CD4-positive, CD25-positive, alpha-beta regulatory T cell (primary cell): ENCODE results near the gene AKT2. TPM values are rescaled to one million over a fixed set of nuclear protein-coding genes. Genes with fewer than 3 reads are reported as not detected.

Source experiments
- ATAC-seq, 2 donors: fragments of 150-1000 bp; cut with Tn5 transposase; one replicate each; pipeline ENCODE4 v1.10.0; 2021; ENCODE audit warnings: low read depth in 2 of 2, moderate number of reproducible peaks in 2 of 2, moderate library complexity in 1 of 2
- DNase-seq, 3 donors: peaks; one replicate each; pipeline versions ENCODE4 v3.0.0 to v3.0.0-alpha.2; 2012 to 2022; ENCODE audit warnings: mixed read lengths in 1 of 3
- H3K27ac ChIP-seq: one replicate; pipeline ENCODE4 v1.7.0; 2013; ENCODE audit warnings: mild to moderate bottlenecking, low read length; ENCODE audit not compliant: insufficient read depth, poor library complexity, severe bottlenecking
- H3K27me3 ChIP-seq: one replicate; pipeline ENCODE4 v1.7.0; 2013; ENCODE audit warnings: low read length; ENCODE audit not compliant: control insufficient read depth, insufficient read depth
- H3K36me3 ChIP-seq: one replicate; pipeline ENCODE4 v1.7.0; 2013; ENCODE audit warnings: mild to moderate bottlenecking, low read length, moderate library complexity; ENCODE audit not compliant: control insufficient read depth, insufficient read depth
- H3K4me1 ChIP-seq: 2 replicates; pipeline ENCODE4 v1.7.0; 2013; ENCODE audit warnings: mild to moderate bottlenecking, low read length; ENCODE audit not compliant: insufficient read depth, control insufficient read depth, poor library complexity, severe bottlenecking
- H3K4me3 ChIP-seq: one replicate; pipeline ENCODE4 v1.7.0; 2013; ENCODE audit warnings: low read depth, mild to moderate bottlenecking, low read length, moderate library complexity
- H3K9me3 ChIP-seq, 2 experiments: 1 replicate in 1 of 2; 2 replicates in 1 of 2; pipeline ENCODE4 v1.7.0; 2013; ENCODE audit warnings: low read length in 2 of 2, mild to moderate bottlenecking in 1 of 2, moderate library complexity in 1 of 2; ENCODE audit not compliant: control insufficient read depth in 2 of 2
- H3K27ac Mint-ChIP-seq, 3 donors: one replicate each; pipeline ENCODE4 v1.8.0; 2020 to 2022; ENCODE audit warnings: mild to moderate bottlenecking in 3 of 3, mixed read lengths in 3 of 3, moderate library complexity in 2 of 3
- H3K27me3 Mint-ChIP-seq: one replicate; pipeline ENCODE4 v1.8.0; 2022; ENCODE audit warnings: mild to moderate bottlenecking, mixed read lengths
- H3K36me3 Mint-ChIP-seq: one replicate; pipeline ENCODE4 v1.8.0; 2020; ENCODE audit warnings: mixed read lengths
- H3K4me1 Mint-ChIP-seq, 4 donors: one replicate each; pipeline ENCODE4 v1.8.0; 2020 to 2022; ENCODE audit warnings: mixed read lengths in 4 of 4, mild to moderate bottlenecking in 1 of 4
- H3K4me3 Mint-ChIP-seq, 4 donors: one replicate each; pipeline ENCODE4 v1.8.0; 2020 to 2022; ENCODE audit warnings: mild to moderate bottlenecking in 4 of 4, mixed read lengths in 4 of 4, moderate library complexity in 3 of 4
- H3K9me3 Mint-ChIP-seq, 7 donors: one replicate each; pipeline ENCODE4 v1.8.0; 2020 to 2022; ENCODE audit warnings: mixed read lengths in 7 of 7, mild to moderate bottlenecking in 3 of 7, moderate library complexity in 2 of 7
- polyA plus RNA-seq, 4 donors: library from polyadenylated mRNA; unstranded; fragments of 300-500 nt; fragmentation: Illumina TruSeq; gene quantifications; one replicate each; pipeline ENCODE4 v1.2.3, GENCODE V29; 2021
- total RNA-seq: library from RNA; stranded (reverse); gene quantifications from one replicate; pipeline ENCODE4 v1.2.3, GENCODE V29; 2022

The AKT2 gene
- total and polyA plus RNA-seq, 5 donors from 2014 or later, result 16.4 to 193 (median 25.1) TPM

- no peak overlapping the region for H3K4me3 Mint-ChIP-seq
Measured at GRCh38 chr19:40242480-40242879, 42.7 kb downstream of the AKT2 start.

GRCh38 chr19:40241809-40242384 is 43.2 kb downstream of the AKT2 start:
- peaks cover 58% of the 10 kb centered on the region for H3K36me3 ChIP-seq
- Mint-ChIP-seq H3K27me3 (no peaks in the 10 kb centered on the region), H3K36me3 (peaks cover 20% of the 10 kb centered on the region), H3K4me1 (peaks cover 4 to 20% (median 8%) of the 10 kb centered on the region in 4 donors), H3K4me3 (no peak overlapping the region), H3K9me3 (no peaks in the 10 kb centered on the region), H3K27ac (no peak overlapping the region)
- H3K4me3 ChIP-seq, result no peak overlapping the region
- no peak overlapping the region for H3K27ac ChIP-seq
- H3K9me3 ChIP-seq, result no peaks in the 10 kb centered on the region
- H3K27me3 ChIP-seq, result no peaks in the 10 kb centered on the region
- DNase-seq (no peak), ATAC-seq (no peak)
- H3K4me1 ChIP-seq, result no peaks in the 10 kb centered on the region

More at GRCh38 chr19:40242480-40242879, 42.7 kb downstream of the AKT2 start:
- no peaks in the 10 kb centered on the region for H3K9me3 Mint-ChIP-seq
- Histone ChIP-seq H3K27ac (no peak overlapping the region), H3K27me3 (no peaks in the 10 kb centered on the region), H3K4me1 (no peaks in the 10 kb centered on the region), H3K36me3 (peaks cover 53% of the 10 kb centered on the region), H3K4me3 (no peak overlapping the region), H3K9me3 (no peaks in the 10 kb centered on the region)
- DNase-seq (no peak), ATAC-seq (no peak)
- peaks cover 4 to 20% (median 8%) of the 10 kb centered on the region in 4 donors for H3K4me1 Mint-ChIP-seq
- H3K27me3 Mint-ChIP-seq, result no peaks in the 10 kb centered on the region
- no peak overlapping the region for H3K27ac Mint-ChIP-seq
- H3K36me3 Mint-ChIP-seq, result peaks cover 17% of the 10 kb centered on the region

GRCh38 chr19:40241125-40241808 is 43.9 kb downstream of the AKT2 start:
- ATAC-seq (no peak), DNase-seq (no peak)
- H3K27ac ChIP-seq, result no peak overlapping the region
- no peak overlapping the region for H3K4me3 Mint-ChIP-seq
- H3K27me3 Mint-ChIP-seq, result no peaks in the 10 kb centered on the region
- H3K27ac Mint-ChIP-seq, result peak overlapping the region in 1 of 3 donors; percentile 42
- H3K27me3 ChIP-seq, result no peaks in the 10 kb centered on the region
- peaks cover 25% of the 10 kb centered on the region for H3K36me3 Mint-ChIP-seq
- peaks cover 64% of the 10 kb centered on the region for H3K36me3 ChIP-seq
- H3K4me1 ChIP-seq, result no peaks in the 10 kb centered on the region
- no peaks in the 10 kb centered on the region for H3K9me3 ChIP-seq
- H3K4me3 ChIP-seq, result no peak overlapping the region
- H3K9me3 Mint-ChIP-seq, result no peaks in the 10 kb centered on the region
- peaks cover 2 to 17% (median 7%) of the 10 kb centered on the region in 4 donors for H3K4me1 Mint-ChIP-seq

GRCh38 chr19:40240332-40240731 is 44.8 kb downstream of the AKT2 start:
- no peaks in the 10 kb centered on the region for H3K4me1 ChIP-seq
- no peaks in the 10 kb centered on the region for H3K27me3 ChIP-seq
- DNase-seq (no peak), ATAC-seq (no peak)
- Mint-ChIP-seq H3K36me3 (peaks cover 25% of the 10 kb centered on the region), H3K27ac (no peak overlapping the region), H3K4me3 (no peak overlapping the region), H3K27me3 (no peaks in the 10 kb centered on the region), H3K4me1 (peaks cover 0 to 13% (median 6%) of the 10 kb centered on the region in 4 donors), H3K9me3 (no peaks in the 10 kb centered on the region)
- peaks cover 74% of the 10 kb centered on the region for H3K36me3 ChIP-seq
- H3K4me3 ChIP-seq, result no peak overlapping the region
- H3K9me3 ChIP-seq, result no peaks in the 10 kb centered on the region
- no peak overlapping the region for H3K27ac ChIP-seq

- Mint-ChIP-seq H3K36me3 (peaks cover 22% of the 10 kb centered on the region), H3K4me3 (no peak overlapping the region), H3K27ac (no peak overlapping the region), H3K9me3 (no peaks in the 10 kb centered on the region), H3K4me1 (peaks cover 0 to 7% (median under 1%) of the 10 kb centered on the region in 4 donors), H3K27me3 (no peaks in the 10 kb centered on the region)
- Histone ChIP-seq H3K9me3 (no peaks in the 10 kb centered on the region), H3K4me1 (no peaks in the 10 kb centered on the region), H3K27ac (no peak overlapping the region), H3K27me3 (no peaks in the 10 kb centered on the region), H3K36me3 (peaks cover 74% of the 10 kb centered on the region), H3K4me3 (no peak overlapping the region)
- ATAC-seq (no peak), DNase-seq (no peak)
Measured at GRCh38 chr19:40239415-40240226, 45.5 kb downstream of the AKT2 start.

GRCh38 chr19:40238775-40239174 is 46.4 kb downstream of the AKT2 start:
- no peak overlapping the region for H3K27ac ChIP-seq
- no peaks in the 10 kb centered on the region for H3K9me3 ChIP-seq
- Mint-ChIP-seq H3K27me3 (no peaks in the 10 kb centered on the region), H3K27ac (no peak overlapping the region), H3K9me3 (no peaks in the 10 kb centered on the region), H3K4me3 (no peak overlapping the region), H3K36me3 (peaks cover 22% of the 10 kb centered on the region), H3K4me1 (peaks cover 0 to 7% (median under 1%) of the 10 kb centered on the region in 4 donors)
- ATAC-seq, result no peak
- no peak overlapping the region for H3K4me3 ChIP-seq
- H3K27me3 ChIP-seq, result no peaks in the 10 kb centered on the region
- no peaks in the 10 kb centered on the region for H3K4me1 ChIP-seq
- no peak for DNase-seq
- H3K36me3 ChIP-seq, result peaks cover 71% of the 10 kb centered on the region

GRCh38 chr19:40237791-40238190 is 47.4 kb downstream of the AKT2 start:
- peaks cover 0 to 4% (median under 1%) of the 10 kb centered on the region in 4 donors for H3K4me1 Mint-ChIP-seq

More at GRCh38 chr19:40237791-40238190, 47.4 kb downstream of the AKT2 start:
- Histone ChIP-seq H3K36me3 (peaks cover 71% of the 10 kb centered on the region), H3K4me1 (no peaks in the 10 kb centered on the region), H3K27ac (no peak overlapping the region), H3K27me3 (no peaks in the 10 kb centered on the region), H3K9me3 (no peaks in the 10 kb centered on the region), H3K4me3 (no peak overlapping the region)
- Mint-ChIP-seq H3K4me3 (no peak overlapping the region), H3K27me3 (no peaks in the 10 kb centered on the region), H3K27ac (no peak overlapping the region), H3K36me3 (peaks cover 18% of the 10 kb centered on the region), H3K9me3 (no peaks in the 10 kb centered on the region)
- ATAC-seq, result no peak
- no peak for DNase-seq
